Omental fat pad (tissue), 4 donors: ENCODE data around the gene DMKN. TPM values are rescaled to one million over a fixed set of nuclear protein-coding genes. Genes with fewer than 3 reads are reported as not detected.

ENCODE experiments used
- ATAC-seq: fragments of 150-250 bp; one replicate; pipeline ENCODE4 v1.9.1; 2016; ENCODE audit warnings: mild to moderate bottlenecking, moderate library complexity; ENCODE audit not compliant: low FRiP score
- DNase-seq: peaks from one replicate; pipeline ENCODE4 v3.0.0-alpha.2; 2019; ENCODE audit warnings: low spot score
- CTCF ChIP-seq, 3 donors: fragments of 450-650 bp; IDR thresholded peaks; one replicate each; pipeline ENCODE4 v1.5.1; 2016 to 2017; ENCODE audit warnings: antibody characterized with exemption in 3 of 3, mild to moderate bottlenecking in 3 of 3, moderate library complexity in 2 of 3
- total RNA-seq, 4 donors: library from RNA; depleted of rRNA; stranded (reverse); fragments of >200 nt; gene quantifications; one replicate each; pipeline ENCODE4 v1.1.0, GENCODE V29; 2016

DMKN gene
- total RNA-seq, 4 donors from 2014 or later, result 2.8 to 48.9 (median 33.8) TPM

GRCh38 chr19:35497406-35497805 is 16.0 kb downstream of the DMKN start:
- DNase-seq (no peak), ATAC-seq (no peak)
- no peak for TF ChIP-seq CTCF (IDR thresholded peaks at IDR 0.05)

GRCh38 chr19:35495107-35496064 is 18.1 kb downstream of the DMKN start:
- DNase-seq (no peak), ATAC-seq (peak; percentile 90)
- peak in 2 of 3 donors; percentile 84 to 86 for TF ChIP-seq CTCF (IDR thresholded peaks at IDR 0.05)

GRCh38 chr19:35493971-35494370 is 19.5 kb downstream of the DMKN start:
- no peak for ATAC-seq
- no peak for DNase-seq
- TF ChIP-seq CTCF (IDR thresholded peaks at IDR 0.05), result no peak

- no peak for ATAC-seq
These were observed 21.6 kb downstream of the DMKN start for GRCh38 chr19:35491836-35492360.

GRCh38 chr19:35490364-35490763 is 23.1 kb downstream of the DMKN start, which contains the start of gene KRTDAP:
KRTDAP (minus strand) TSS chr19:35490464; CDS start chr19:35490442, 22 bp downstream.
- TF ChIP-seq CTCF (IDR thresholded peaks at IDR 0.05), result no peak
- ATAC-seq, result no peak

More at GRCh38 chr19:35491836-35492360, 21.6 kb downstream of the DMKN start:
- DNase-seq, result no peak
- TF ChIP-seq CTCF (IDR thresholded peaks at IDR 0.05), result no peak

GRCh38 chr19:35488677-35489076 is 24.8 kb downstream of the DMKN start:
- TF ChIP-seq CTCF (IDR thresholded peaks at IDR 0.05), result no peak
- DNase-seq (no peak), ATAC-seq (no peak)

More at GRCh38 chr19:35490364-35490763, 23.1 kb downstream of the DMKN start, which contains the start of gene KRTDAP:
- no peak for DNase-seq
